Loucy (cell line): ENCODE data around the gene ROBO1.

ENCODE experiments used
- EZH2phosphoT487 ChIP-seq: fragments of 200-600 bp; IDR thresholded peaks from 2 replicates; pipeline ENCODE4 v1.6.1; 2018; ENCODE audit warnings: antibody characterized with exemption, mild to moderate bottlenecking, moderate library complexity, borderline replicate concordance
- TF ChIP-seq, protein P1 (sequence below): fragments of 200-600 bp; sonication (generic); conservative IDR thresholded peaks from 2 replicates; pipeline ENCODE4 v1.5.1; 2014; ENCODE audit warnings: mild to moderate bottlenecking, antibody characterized with exemption, low read length

DNA sequence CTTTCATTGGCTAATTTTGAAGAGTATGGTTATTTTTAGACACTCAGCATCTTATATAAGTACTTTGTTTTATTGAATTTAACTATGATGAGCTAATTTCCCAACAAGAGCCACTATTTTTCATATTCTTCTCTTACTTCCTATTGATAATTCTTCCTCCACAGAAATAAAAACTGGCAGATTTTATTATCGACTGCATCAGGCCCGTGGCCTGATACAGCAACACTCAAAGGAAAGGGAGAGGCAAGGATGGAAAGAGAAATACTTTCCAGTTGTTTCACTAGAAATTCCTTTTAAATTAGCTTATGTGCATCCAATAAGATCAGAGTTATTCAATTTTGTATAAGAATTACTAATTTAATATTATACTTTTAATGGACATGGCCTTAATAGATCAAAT lies 886.3 kb downstream of the ROBO1 start:
- TF ChIP-seq, protein P1, sequence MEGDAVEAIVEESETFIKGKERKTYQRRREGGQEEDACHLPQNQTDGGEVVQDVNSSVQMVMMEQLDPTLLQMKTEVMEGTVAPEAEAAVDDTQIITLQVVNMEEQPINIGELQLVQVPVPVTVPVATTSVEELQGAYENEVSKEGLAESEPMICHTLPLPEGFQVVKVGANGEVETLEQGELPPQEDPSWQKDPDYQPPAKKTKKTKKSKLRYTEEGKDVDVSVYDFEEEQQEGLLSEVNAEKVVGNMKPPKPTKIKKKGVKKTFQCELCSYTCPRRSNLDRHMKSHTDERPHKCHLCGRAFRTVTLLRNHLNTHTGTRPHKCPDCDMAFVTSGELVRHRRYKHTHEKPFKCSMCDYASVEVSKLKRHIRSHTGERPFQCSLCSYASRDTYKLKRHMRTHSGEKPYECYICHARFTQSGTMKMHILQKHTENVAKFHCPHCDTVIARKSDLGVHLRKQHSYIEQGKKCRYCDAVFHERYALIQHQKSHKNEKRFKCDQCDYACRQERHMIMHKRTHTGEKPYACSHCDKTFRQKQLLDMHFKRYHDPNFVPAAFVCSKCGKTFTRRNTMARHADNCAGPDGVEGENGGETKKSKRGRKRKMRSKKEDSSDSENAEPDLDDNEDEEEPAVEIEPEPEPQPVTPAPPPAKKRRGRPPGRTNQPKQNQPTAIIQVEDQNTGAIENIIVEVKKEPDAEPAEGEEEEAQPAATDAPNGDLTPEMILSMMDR = no peak
- TF ChIP-seq EZH2phosphoT487 = no peak
